Measurements from ENCODE around the gene CCDC28A. TPM values are rescaled to one million over a fixed set of nuclear protein-coding genes. Genes with fewer than 3 reads are reported as not detected.

Gene CCDC28A
- total and polyA plus RNA-seq, 2 donors (not counting 1 experiment from before 2014, with no cell fraction given), result 15.2 to 22.0 TPM

DNA sequence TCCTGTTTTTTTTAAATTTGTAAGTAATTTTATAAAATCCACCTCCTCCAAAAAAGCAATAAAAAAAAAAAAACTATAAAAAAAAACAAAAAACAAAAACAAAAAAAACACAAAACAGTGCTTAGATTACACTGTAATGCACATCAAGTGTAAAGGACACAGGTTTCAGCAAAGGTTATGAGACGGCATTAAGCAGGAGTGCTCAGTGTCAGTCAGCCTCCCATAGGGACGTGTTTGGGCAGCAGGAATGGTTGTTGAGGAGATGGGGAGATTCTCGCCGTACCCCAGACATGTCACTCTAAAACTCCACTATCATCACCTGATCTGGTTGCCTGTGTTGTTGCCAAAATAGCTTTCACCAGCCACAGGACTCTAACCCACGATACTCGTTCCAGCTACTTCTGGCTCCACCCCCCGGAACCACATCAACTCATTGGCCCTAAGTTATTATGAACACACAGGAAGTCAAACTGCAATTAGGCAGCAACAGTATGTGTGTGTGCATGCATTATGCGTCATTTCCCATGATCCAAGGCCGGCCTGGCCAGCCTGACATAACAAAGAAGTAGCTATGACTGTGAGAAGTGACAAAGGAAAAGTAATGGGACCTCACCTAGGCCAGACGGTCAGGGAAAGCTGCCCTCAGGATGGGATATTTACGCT lies 51.0 kb downstream of the CCDC28A start:
- Histone ChIP-seq H3K27me3 (ENCODE audit: control insufficient read depth, insufficient read depth, low read length) (no peaks in the 10 kb centered on the region), H3K9ac (ENCODE audit: insufficient read depth, low read length) (no peak overlapping the region), H3K27ac (ENCODE audit: insufficient read depth, low read length) (no peak overlapping the region), H3K4me3 (replicated peaks in 1 of 4; ENCODE audit: control extremely low read depth in 1 of 4, insufficient read depth in 1 of 4, low read depth in 3 of 4, low read length in 4 of 4) (no peak overlapping the region), H3K4me1 (ENCODE audit: control insufficient read depth, extremely low read depth, insufficient read depth, low read length) (no peaks in the 10 kb centered on the region), H4K20me1 (ENCODE audit: control insufficient read depth, extremely low read depth, insufficient read depth, low read length) (no peaks in the 10 kb centered on the region), H2AFZ (ENCODE audit: low read length) (peak overlapping the region; percentile 24), H3K79me2 (ENCODE audit: control insufficient read depth, insufficient read depth, low read length) (no peaks in the 10 kb centered on the region), H3K9me3 (ENCODE audit: control insufficient read depth, insufficient read depth, low read depth, low read length) (no peaks in the 10 kb centered on the region), H3K4me2 (ENCODE audit: extremely low read depth, insufficient read depth, low read length) (no peak overlapping the region), H3K36me3 (ENCODE audit: control insufficient read depth, insufficient read depth, low read length) (no peaks in the 10 kb centered on the region)
- peak in 1 of 2 donors; percentile 20 for DNase-seq (ENCODE audit: low read depth in 2 of 2)
- TF ChIP-seq, protein P1, sequence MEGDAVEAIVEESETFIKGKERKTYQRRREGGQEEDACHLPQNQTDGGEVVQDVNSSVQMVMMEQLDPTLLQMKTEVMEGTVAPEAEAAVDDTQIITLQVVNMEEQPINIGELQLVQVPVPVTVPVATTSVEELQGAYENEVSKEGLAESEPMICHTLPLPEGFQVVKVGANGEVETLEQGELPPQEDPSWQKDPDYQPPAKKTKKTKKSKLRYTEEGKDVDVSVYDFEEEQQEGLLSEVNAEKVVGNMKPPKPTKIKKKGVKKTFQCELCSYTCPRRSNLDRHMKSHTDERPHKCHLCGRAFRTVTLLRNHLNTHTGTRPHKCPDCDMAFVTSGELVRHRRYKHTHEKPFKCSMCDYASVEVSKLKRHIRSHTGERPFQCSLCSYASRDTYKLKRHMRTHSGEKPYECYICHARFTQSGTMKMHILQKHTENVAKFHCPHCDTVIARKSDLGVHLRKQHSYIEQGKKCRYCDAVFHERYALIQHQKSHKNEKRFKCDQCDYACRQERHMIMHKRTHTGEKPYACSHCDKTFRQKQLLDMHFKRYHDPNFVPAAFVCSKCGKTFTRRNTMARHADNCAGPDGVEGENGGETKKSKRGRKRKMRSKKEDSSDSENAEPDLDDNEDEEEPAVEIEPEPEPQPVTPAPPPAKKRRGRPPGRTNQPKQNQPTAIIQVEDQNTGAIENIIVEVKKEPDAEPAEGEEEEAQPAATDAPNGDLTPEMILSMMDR (conservative IDR thresholded peaks at IDR 0.05 in 1 of 2, IDR thresholded peaks at IDR 0.05 in 1 of 2; ENCODE audit: low read depth in 1 of 2, low read length in 2 of 2), result no peak
- TF ChIP-seq EZH2 (IDR thresholded peaks at IDR 0.05; ENCODE audit: low read length, missing control alignments), result no peak

DNA sequence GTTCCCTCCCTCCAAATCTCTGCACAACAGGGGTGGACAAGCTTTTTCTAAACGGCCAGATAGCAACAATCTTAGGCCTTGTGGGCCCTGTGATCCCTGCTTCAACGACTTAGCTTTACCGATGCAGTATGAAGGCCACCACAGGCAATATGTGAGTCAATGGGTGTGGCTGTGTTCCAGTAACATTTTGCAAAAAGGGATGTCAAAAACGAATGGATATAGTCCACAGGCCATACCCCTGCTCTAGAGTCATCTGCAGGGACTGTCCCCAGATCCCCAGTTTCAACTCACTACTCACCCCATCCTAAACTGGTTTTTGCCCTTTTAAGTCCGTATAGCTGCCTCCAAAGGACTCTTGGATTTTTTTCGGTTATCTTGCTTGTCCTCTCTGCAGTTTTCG lies 56.7 kb downstream of the CCDC28A start:
- H3K9ac ChIP-seq (ENCODE audit: insufficient read depth, low read length), result no peak overlapping the region
- H3K4me1 ChIP-seq (ENCODE audit: control insufficient read depth, extremely low read depth, insufficient read depth, low read length), result no peaks in the 10 kb centered on the region
- no peaks in the 10 kb centered on the region for H4K20me1 ChIP-seq (ENCODE audit: control insufficient read depth, extremely low read depth, insufficient read depth, low read length)
- DNase-seq (ENCODE audit: low read depth in 2 of 2), result no peak
- no peak overlapping the region for H3K4me3 ChIP-seq (replicated peaks in 1 of 4; ENCODE audit: control extremely low read depth in 1 of 4, insufficient read depth in 1 of 4, low read depth in 3 of 4, low read length in 4 of 4)
- H3K27me3 ChIP-seq (ENCODE audit: control insufficient read depth, insufficient read depth, low read length), result no peaks in the 10 kb centered on the region
- no peaks in the 10 kb centered on the region for H3K9me3 ChIP-seq (ENCODE audit: control insufficient read depth, insufficient read depth, low read depth, low read length)
- no peaks in the 10 kb centered on the region for H3K36me3 ChIP-seq (ENCODE audit: control insufficient read depth, insufficient read depth, low read length)
- no peak overlapping the region for H2AFZ ChIP-seq (ENCODE audit: low read length)
- H3K27ac ChIP-seq (ENCODE audit: insufficient read depth, low read length), result no peak overlapping the region
- no peak overlapping the region for H3K4me2 ChIP-seq (ENCODE audit: extremely low read depth, insufficient read depth, low read length)
- TF ChIP-seq EZH2 (IDR thresholded peaks at IDR 0.05; ENCODE audit: low read length, missing control alignments), result no peak
- TF ChIP-seq, protein P1 (conservative IDR thresholded peaks at IDR 0.05 in 1 of 2, IDR thresholded peaks at IDR 0.05 in 1 of 2; ENCODE audit: low read depth in 1 of 2, low read length in 2 of 2), result no peak
- no peaks in the 10 kb centered on the region for H3K79me2 ChIP-seq (ENCODE audit: control insufficient read depth, insufficient read depth, low read length)

DNA sequence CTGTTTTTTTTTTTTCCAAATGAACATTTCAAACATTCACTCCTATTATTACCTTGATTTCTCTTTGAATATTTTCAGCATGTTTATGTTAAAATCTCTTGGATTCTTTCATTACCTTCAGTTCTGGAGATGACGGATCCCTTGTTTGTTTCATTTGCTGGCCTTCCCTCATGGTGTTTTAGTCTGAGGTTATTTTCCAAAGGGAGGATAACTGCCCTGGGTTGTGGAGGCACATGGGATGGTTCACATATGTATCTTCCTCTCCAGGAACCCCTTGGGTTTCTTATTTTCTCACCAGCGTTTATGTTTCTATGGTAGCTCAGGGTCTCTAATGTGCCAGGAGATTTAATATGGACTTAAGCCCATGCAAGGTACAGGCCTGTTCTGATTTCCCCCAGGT lies 58.6 kb downstream of the CCDC28A start:
- TF ChIP-seq, protein P1 (conservative IDR thresholded peaks at IDR 0.05 in 1 of 2, IDR thresholded peaks at IDR 0.05 in 1 of 2; ENCODE audit: low read depth in 1 of 2, low read length in 2 of 2), result no peak
- TF ChIP-seq EZH2 (IDR thresholded peaks at IDR 0.05; ENCODE audit: low read length, missing control alignments), result no peak
- Histone ChIP-seq H3K4me1 (ENCODE audit: control insufficient read depth, extremely low read depth, insufficient read depth, low read length) (no peaks in the 10 kb centered on the region), H3K9me3 (ENCODE audit: control insufficient read depth, insufficient read depth, low read depth, low read length) (no peaks in the 10 kb centered on the region), H3K9ac (ENCODE audit: insufficient read depth, low read length) (no peak overlapping the region), H3K4me2 (ENCODE audit: extremely low read depth, insufficient read depth, low read length) (no peak overlapping the region), H3K4me3 (replicated peaks in 1 of 4; ENCODE audit: control extremely low read depth in 1 of 4, insufficient read depth in 1 of 4, low read depth in 3 of 4, low read length in 4 of 4) (no peak overlapping the region), H3K36me3 (ENCODE audit: control insufficient read depth, insufficient read depth, low read length) (no peaks in the 10 kb centered on the region), H3K79me2 (ENCODE audit: control insufficient read depth, insufficient read depth, low read length) (no peaks in the 10 kb centered on the region), H2AFZ (ENCODE audit: low read length) (no peak overlapping the region), H4K20me1 (ENCODE audit: control insufficient read depth, extremely low read depth, insufficient read depth, low read length) (no peaks in the 10 kb centered on the region), H3K27me3 (ENCODE audit: control insufficient read depth, insufficient read depth, low read length) (no peaks in the 10 kb centered on the region), H3K27ac (ENCODE audit: insufficient read depth, low read length) (no peak overlapping the region)
- DNase-seq (ENCODE audit: low read depth in 2 of 2), result no peak

All from fibroblast of lung (primary cell).